Measurements from ENCODE around the gene TOX3.

TOX3 gene

GRCh38 chr16:52545898-52546266 is 1.1 kb downstream of the TOX3 start:
- H3K79me2 ChIP-seq (ENCODE audit: control insufficient read depth, insufficient read depth, low read length, poor library complexity): no peaks in the 10 kb centered on the region
- H3K9me3 ChIP-seq (ENCODE audit: insufficient read depth, low read depth, low read length): no peaks in the 10 kb centered on the region
- no peak overlapping the region for H2AK5ac ChIP-seq (ENCODE audit: low read length)
- no peak overlapping the region for H2BK12ac ChIP-seq (ENCODE audit: low read length)
- H3K4me3 ChIP-seq (ENCODE audit: low read depth, low read length): no peak overlapping the region
- H3K36me3 ChIP-seq (ENCODE audit: control insufficient read depth in 1 of 2, insufficient read depth in 2 of 2, low read length in 2 of 2): no peaks in the 10 kb centered on the region
- no peaks in the 10 kb centered on the region for H3K79me1 ChIP-seq (ENCODE audit: low read length)
- H3K18ac ChIP-seq (ENCODE audit: low read length): no peak overlapping the region
- no peak overlapping the region for H4K12ac ChIP-seq (ENCODE audit: low read depth, low read length)
- H2BK5ac ChIP-seq (ENCODE audit: low read depth, low read length, poor library complexity): no peak overlapping the region
- H3K4me2 ChIP-seq (ENCODE audit: low read length): peak overlapping the region; percentile 52
- no peak overlapping the region for H3K27ac ChIP-seq (ENCODE audit: low read depth, low read length)
- peaks cover 7 to 8% of the 10 kb centered on the region in 2 experiments for H3K4me1 ChIP-seq (ENCODE audit: control insufficient read depth in 1 of 2, insufficient read depth in 2 of 2, low read length in 2 of 2)
- no peak overlapping the region for H3K23ac ChIP-seq (ENCODE audit: low read length)
- no peak overlapping the region for H3K4ac ChIP-seq (ENCODE audit: low read depth, low read length)
- no peak overlapping the region for H2BK120ac ChIP-seq (ENCODE audit: insufficient read depth, low read length, poor library complexity)
- no peak for DNase-seq
- H3K9ac ChIP-seq (ENCODE audit: low read length): no peak overlapping the region
- no peak overlapping the region for H2AFZ ChIP-seq (ENCODE audit: insufficient read depth, low read length, poor library complexity)
- WGBS (ENCODE audit: extremely low coverage, insufficient coverage, insufficient read length): no CpG with 5 or more reads among the region's 15 CpGs
- H4K91ac ChIP-seq (ENCODE audit: low read depth, low read length): no peak overlapping the region
- H3K27me3 ChIP-seq (ENCODE audit: insufficient read depth, low read length): peaks cover 34% of the 10 kb centered on the region
- H4K8ac ChIP-seq (ENCODE audit: low read depth, low read length): no peak overlapping the region
- no peak overlapping the region for H3K14ac ChIP-seq (ENCODE audit: low read length)

DNA sequence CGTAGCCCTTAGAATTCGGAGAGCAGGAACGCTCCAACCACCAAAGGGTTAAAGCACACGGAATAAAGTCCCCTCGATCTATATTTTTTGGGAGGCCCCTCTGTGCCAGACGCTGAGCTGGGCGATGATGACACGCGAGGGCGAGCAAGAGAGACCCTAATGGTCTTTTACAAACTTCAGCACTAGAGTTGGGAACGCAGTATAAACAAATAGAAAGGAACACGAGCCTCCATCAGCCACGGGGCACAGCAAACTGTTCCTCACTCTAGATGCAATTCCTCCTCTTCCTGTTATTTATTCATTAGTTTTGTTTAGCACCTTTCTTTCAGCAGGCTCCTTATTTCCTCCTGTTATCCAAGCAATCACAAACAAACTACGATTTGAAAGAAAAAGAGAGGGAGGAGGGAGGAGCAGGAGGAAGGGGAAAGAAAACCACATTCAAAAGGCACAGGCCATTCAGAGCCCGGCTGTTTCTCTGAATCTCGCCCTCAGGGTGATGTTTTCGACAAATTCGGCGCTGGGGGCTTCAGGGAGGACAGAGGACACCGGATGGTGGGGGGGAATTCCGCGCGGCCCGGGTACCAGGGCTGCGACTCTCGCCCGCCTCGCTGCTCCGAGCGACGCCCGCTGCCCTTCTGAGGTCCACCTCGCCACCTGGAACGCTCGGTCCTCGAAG is 1.6 kb downstream of the TOX3 start:
- H2BK5ac ChIP-seq (ENCODE audit: low read depth, low read length, poor library complexity): no peak overlapping the region
- peaks cover 7 to 8% of the 10 kb centered on the region in 2 experiments for H3K4me1 ChIP-seq (ENCODE audit: control insufficient read depth in 1 of 2, insufficient read depth in 2 of 2, low read length in 2 of 2)
- no peak overlapping the region for H2AFZ ChIP-seq (ENCODE audit: insufficient read depth, low read length, poor library complexity)
- H3K79me2 ChIP-seq (ENCODE audit: control insufficient read depth, insufficient read depth, low read length, poor library complexity): no peaks in the 10 kb centered on the region
- H4K12ac ChIP-seq (ENCODE audit: low read depth, low read length): no peak overlapping the region
- H3K14ac ChIP-seq (ENCODE audit: low read length): no peak overlapping the region
- no peak overlapping the region for H2BK12ac ChIP-seq (ENCODE audit: low read length)
- no peak overlapping the region for H2AK5ac ChIP-seq (ENCODE audit: low read length)
- H3K36me3 ChIP-seq (ENCODE audit: control insufficient read depth in 1 of 2, insufficient read depth in 2 of 2, low read length in 2 of 2): no peaks in the 10 kb centered on the region
- no peak overlapping the region for H3K9ac ChIP-seq (ENCODE audit: low read length)
- no peak for DNase-seq
- H2BK120ac ChIP-seq (ENCODE audit: insufficient read depth, low read length, poor library complexity): no peak overlapping the region
- H3K27me3 ChIP-seq (ENCODE audit: insufficient read depth, low read length): peaks cover 34% of the 10 kb centered on the region
- H3K27ac ChIP-seq (ENCODE audit: low read depth, low read length): no peak overlapping the region
- no peak overlapping the region for H3K18ac ChIP-seq (ENCODE audit: low read length)
- peak overlapping the region; percentile 52 for H3K4me2 ChIP-seq (ENCODE audit: low read length)
- H3K4ac ChIP-seq (ENCODE audit: low read depth, low read length): no peak overlapping the region
- no CpG with 5 or more reads among the region's 36 CpGs for WGBS (ENCODE audit: extremely low coverage, insufficient coverage, insufficient read length)
- H4K91ac ChIP-seq (ENCODE audit: low read depth, low read length): no peak overlapping the region
- H4K8ac ChIP-seq (ENCODE audit: low read depth, low read length): no peak overlapping the region
- no peaks in the 10 kb centered on the region for H3K9me3 ChIP-seq (ENCODE audit: insufficient read depth, low read depth, low read length)
- H3K23ac ChIP-seq (ENCODE audit: low read length): no peak overlapping the region
- no peak overlapping the region for H3K4me3 ChIP-seq (ENCODE audit: low read depth, low read length)
- H3K79me1 ChIP-seq (ENCODE audit: low read length): no peaks in the 10 kb centered on the region

DNA sequence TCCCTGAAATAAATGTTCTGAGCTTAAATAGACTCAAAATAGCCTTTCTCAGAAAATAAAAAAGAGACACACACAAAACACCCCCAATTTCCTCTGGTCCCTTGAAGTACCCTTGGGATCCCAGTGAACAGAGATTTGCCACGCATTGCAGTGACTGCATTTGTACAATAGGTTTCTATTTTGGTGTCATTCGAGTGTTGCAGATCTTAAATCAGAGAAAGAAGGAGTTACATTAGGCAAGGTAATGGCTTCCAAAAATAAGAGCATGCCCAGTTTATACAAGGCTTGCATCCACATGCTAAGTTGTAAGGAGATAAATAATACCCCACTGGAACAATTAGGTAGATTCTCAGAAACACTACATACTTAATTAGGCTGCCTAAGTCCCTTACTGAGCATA is 2.2 kb downstream of the TOX3 start:
- H3K79me1 ChIP-seq (ENCODE audit: low read length): no peaks in the 10 kb centered on the region
- no peak overlapping the region for H3K27ac ChIP-seq (ENCODE audit: low read depth, low read length)
- no peaks in the 10 kb centered on the region for H3K79me2 ChIP-seq (ENCODE audit: control insufficient read depth, insufficient read depth, low read length, poor library complexity)
- H4K91ac ChIP-seq (ENCODE audit: low read depth, low read length): no peak overlapping the region
- H3K4me2 ChIP-seq (ENCODE audit: low read length): no peak overlapping the region
- no peaks in the 10 kb centered on the region for H3K36me3 ChIP-seq (ENCODE audit: control insufficient read depth in 1 of 2, insufficient read depth in 2 of 2, low read length in 2 of 2)
- no peak overlapping the region for H2BK12ac ChIP-seq (ENCODE audit: low read length)
- peaks cover 34% of the 10 kb centered on the region for H3K27me3 ChIP-seq (ENCODE audit: insufficient read depth, low read length)
- H3K9me3 ChIP-seq (ENCODE audit: insufficient read depth, low read depth, low read length): no peaks in the 10 kb centered on the region
- no peak overlapping the region for H3K4me3 ChIP-seq (ENCODE audit: low read depth, low read length)
- H3K4ac ChIP-seq (ENCODE audit: low read depth, low read length): no peak overlapping the region
- no CpG with 5 or more reads among the region's 2 CpGs for WGBS (ENCODE audit: extremely low coverage, insufficient coverage, insufficient read length)
- H2BK5ac ChIP-seq (ENCODE audit: low read depth, low read length, poor library complexity): no peak overlapping the region
- no peak overlapping the region for H3K9ac ChIP-seq (ENCODE audit: low read length)
- no peak overlapping the region for H4K12ac ChIP-seq (ENCODE audit: low read depth, low read length)
- no peak overlapping the region for H3K18ac ChIP-seq (ENCODE audit: low read length)
- H3K4me1 ChIP-seq (ENCODE audit: control insufficient read depth in 1 of 2, insufficient read depth in 2 of 2, low read length in 2 of 2): peaks cover 7 to 8% of the 10 kb centered on the region in 2 experiments
- H4K8ac ChIP-seq (ENCODE audit: low read depth, low read length): no peak overlapping the region
- no peak overlapping the region for H2BK120ac ChIP-seq (ENCODE audit: insufficient read depth, low read length, poor library complexity)
- DNase-seq: no peak
- H2AK5ac ChIP-seq (ENCODE audit: low read length): no peak overlapping the region
- no peak overlapping the region for H2AFZ ChIP-seq (ENCODE audit: insufficient read depth, low read length, poor library complexity)
- H3K23ac ChIP-seq (ENCODE audit: low read length): no peak overlapping the region
- H3K14ac ChIP-seq (ENCODE audit: low read length): no peak overlapping the region

GRCh38 chr16:52543654-52544053 is 3.3 kb downstream of the TOX3 start:
- H3K18ac ChIP-seq (ENCODE audit: low read length): no peak overlapping the region
- H2BK120ac ChIP-seq (ENCODE audit: insufficient read depth, low read length, poor library complexity): no peak overlapping the region
- H3K4me3 ChIP-seq (ENCODE audit: low read depth, low read length): no peak overlapping the region
- no peak for DNase-seq
- no peak overlapping the region for H2AFZ ChIP-seq (ENCODE audit: insufficient read depth, low read length, poor library complexity)
- WGBS (ENCODE audit: extremely low coverage, insufficient coverage, insufficient read length): no CpG with 5 or more reads among the region's 4 CpGs
- no peak overlapping the region for H3K23ac ChIP-seq (ENCODE audit: low read length)
- H3K27ac ChIP-seq (ENCODE audit: low read depth, low read length): no peak overlapping the region
- no peak overlapping the region for H4K91ac ChIP-seq (ENCODE audit: low read depth, low read length)
- H3K14ac ChIP-seq (ENCODE audit: low read length): no peak overlapping the region
- no peak overlapping the region for H3K4me2 ChIP-seq (ENCODE audit: low read length)
- peaks cover 34% of the 10 kb centered on the region for H3K27me3 ChIP-seq (ENCODE audit: insufficient read depth, low read length)
- H3K4ac ChIP-seq (ENCODE audit: low read depth, low read length): no peak overlapping the region
- H3K4me1 ChIP-seq (ENCODE audit: control insufficient read depth in 1 of 2, insufficient read depth in 2 of 2, low read length in 2 of 2): peaks cover 7 to 8% of the 10 kb centered on the region in 2 experiments
- no peak overlapping the region for H2BK12ac ChIP-seq (ENCODE audit: low read length)
- H3K9ac ChIP-seq (ENCODE audit: low read length): no peak overlapping the region
- H3K79me2 ChIP-seq (ENCODE audit: control insufficient read depth, insufficient read depth, low read length, poor library complexity): no peaks in the 10 kb centered on the region
- H4K12ac ChIP-seq (ENCODE audit: low read depth, low read length): no peak overlapping the region
- no peaks in the 10 kb centered on the region for H3K79me1 ChIP-seq (ENCODE audit: low read length)
- no peak overlapping the region for H2BK5ac ChIP-seq (ENCODE audit: low read depth, low read length, poor library complexity)
- H4K8ac ChIP-seq (ENCODE audit: low read depth, low read length): no peak overlapping the region
- no peaks in the 10 kb centered on the region for H3K36me3 ChIP-seq (ENCODE audit: control insufficient read depth in 1 of 2, insufficient read depth in 2 of 2, low read length in 2 of 2)
- H2AK5ac ChIP-seq (ENCODE audit: low read length): no peak overlapping the region
- no peaks in the 10 kb centered on the region for H3K9me3 ChIP-seq (ENCODE audit: insufficient read depth, low read depth, low read length)
